Smooth muscle cell (in vitro differentiated cells): ENCODE results near the gene EEFSEC. TPM values are rescaled to one million over a fixed set of nuclear protein-coding genes. Genes with fewer than 3 reads are reported as not detected.
"Not testable (repeated sequence)": the region's sequence is repeated elsewhere in the genome, so short reads cannot be mapped to it uniquely, and the experiment has no call there.

ENCODE experiments used
- DNase-seq: peaks from one replicate; lab custom pipeline; 2025; ENCODE audit not compliant: unreplicated experiment; lab: John Stamatoyannopoulos, UW
- H2AFZ ChIP-seq: fragments of 200-600 bp; sonication (generic); 2 replicates; pipeline ENCODE4 v1.6.0; 2016; ENCODE audit warnings: antibody characterized with exemption, low read depth, mild to moderate bottlenecking
- H3F3A ChIP-seq: fragments of 200-600 bp; sonication (generic); 2 replicates; pipeline ENCODE4 v1.6.0; 2017; ENCODE audit warnings: antibody characterized with exemption, low read depth
- H3K27ac ChIP-seq: fragments of 200-600 bp; sonication (generic); 2 replicates; pipeline ENCODE4 v1.5.1; 2016; ENCODE audit warnings: low read depth, mild to moderate bottlenecking
- H3K27me3 ChIP-seq: fragments of 200-600 bp; sonication (generic); 2 replicates; pipeline ENCODE4 v1.6.1; 2016; ENCODE audit warnings: low read depth, mild to moderate bottlenecking
- H3K36me3 ChIP-seq: fragments of 200-600 bp; sonication (generic); 2 replicates; pipeline ENCODE4 v1.5.1; 2016; ENCODE audit warnings: low read depth
- H3K4me1 ChIP-seq: fragments of 200-600 bp; sonication (generic); 2 replicates; pipeline ENCODE4 v1.5.1; 2016; ENCODE audit warnings: low read depth
- H3K4me2 ChIP-seq: fragments of 200-600 bp; sonication (generic); 2 replicates; pipeline ENCODE4 v1.6.0; 2016; ENCODE audit warnings: mild to moderate bottlenecking
- H3K4me3 ChIP-seq: fragments of 200-600 bp; sonication (generic); 2 replicates; pipeline ENCODE4 v1.5.1; 2016; ENCODE audit warnings: mild to moderate bottlenecking
- H3K79me2 ChIP-seq: fragments of 200-600 bp; sonication (generic); 2 replicates; pipeline ENCODE4 v1.6.0; 2016; ENCODE audit warnings: low read depth, mild to moderate bottlenecking
- H3K9ac ChIP-seq: fragments of 200-600 bp; sonication (generic); 2 replicates; pipeline ENCODE4 v1.6.0; 2016; ENCODE audit warnings: low read depth
- H3K9me3 ChIP-seq: fragments of 200-600 bp; sonication (generic); replicated peaks from 2 replicates; pipeline ENCODE4 v1.5.1; 2016; ENCODE audit warnings: low read depth
- H4K20me1 ChIP-seq: fragments of 200-600 bp; sonication (generic); 2 replicates; pipeline ENCODE4 v1.6.0; 2016; ENCODE audit warnings: low read depth
- WGBS: methylation state at CpG from one replicate; pipeline ENCODE4 v1.1.7; 2016; ENCODE audit warnings: low lambda C conversion rate; 5-methylcytosine and 5-hydroxymethylcytosine counted together
- polyA plus RNA-seq: library from polyadenylated mRNA; unstranded; fragments of >200 nt; fragmentation: Nextera tagmentation; extraction: Ambion mirVana; gene quantifications from 2 replicates; pipeline ENCODE4 v1.2.1, GENCODE V29; 2016
- total RNA-seq: library from RNA; depleted of rRNA; stranded (reverse); fragments of >200 nt; gene quantifications from 2 replicates; pipeline ENCODE4 v1.2.3, GENCODE V29; 2014
- TF ChIP-seq, protein P1 (sequence below): fragments of 200-600 bp; sonication (generic); IDR thresholded peaks from 2 replicates; pipeline ENCODE4 v1.5.1; 2017; ENCODE audit warnings: borderline replicate concordance, mild to moderate bottlenecking, antibody characterized with exemption; ENCODE audit not compliant: insufficient read depth, poor library complexity, severe bottlenecking

EEFSEC gene
- total and polyA plus RNA-seq, 2 experiments from 2014 or later, result 12.4 to 17.1 TPM

DNA sequence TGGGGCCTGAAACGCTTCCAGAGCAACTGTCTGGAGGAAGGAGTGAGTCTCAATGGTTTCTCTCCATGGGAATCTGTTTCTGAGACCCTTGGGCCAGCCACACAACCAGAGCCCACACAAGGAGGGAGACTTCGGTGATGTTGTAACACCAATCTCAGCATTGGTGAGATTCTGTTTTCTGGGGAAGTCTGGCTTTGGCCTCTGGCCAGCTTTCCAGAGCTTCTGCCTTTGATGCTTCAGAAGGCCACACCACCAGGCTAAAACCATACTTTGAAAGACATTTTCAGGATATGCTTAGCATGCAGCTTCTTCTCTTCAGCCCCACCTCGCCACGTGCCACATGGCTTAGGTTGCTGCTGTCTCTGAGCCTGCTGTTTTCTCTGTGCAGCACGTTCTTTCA lies 3.6 kb upstream of the EEFSEC start:
- H3F3A ChIP-seq, result peaks cover 6% of the 10 kb centered on the region
- TF ChIP-seq, protein P1, sequence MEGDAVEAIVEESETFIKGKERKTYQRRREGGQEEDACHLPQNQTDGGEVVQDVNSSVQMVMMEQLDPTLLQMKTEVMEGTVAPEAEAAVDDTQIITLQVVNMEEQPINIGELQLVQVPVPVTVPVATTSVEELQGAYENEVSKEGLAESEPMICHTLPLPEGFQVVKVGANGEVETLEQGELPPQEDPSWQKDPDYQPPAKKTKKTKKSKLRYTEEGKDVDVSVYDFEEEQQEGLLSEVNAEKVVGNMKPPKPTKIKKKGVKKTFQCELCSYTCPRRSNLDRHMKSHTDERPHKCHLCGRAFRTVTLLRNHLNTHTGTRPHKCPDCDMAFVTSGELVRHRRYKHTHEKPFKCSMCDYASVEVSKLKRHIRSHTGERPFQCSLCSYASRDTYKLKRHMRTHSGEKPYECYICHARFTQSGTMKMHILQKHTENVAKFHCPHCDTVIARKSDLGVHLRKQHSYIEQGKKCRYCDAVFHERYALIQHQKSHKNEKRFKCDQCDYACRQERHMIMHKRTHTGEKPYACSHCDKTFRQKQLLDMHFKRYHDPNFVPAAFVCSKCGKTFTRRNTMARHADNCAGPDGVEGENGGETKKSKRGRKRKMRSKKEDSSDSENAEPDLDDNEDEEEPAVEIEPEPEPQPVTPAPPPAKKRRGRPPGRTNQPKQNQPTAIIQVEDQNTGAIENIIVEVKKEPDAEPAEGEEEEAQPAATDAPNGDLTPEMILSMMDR, result no peak
- H3K9me3 ChIP-seq, result no peaks in the 10 kb centered on the region
- 71% methylated on average over 5 of the region's 5 CpGs for WGBS
- no peaks in the 10 kb centered on the region for H4K20me1 ChIP-seq
- no peak overlapping the region for H3K27ac ChIP-seq
- H3K9ac ChIP-seq, result no peak overlapping the region
- H3K4me2 ChIP-seq, result no peak overlapping the region
- no peaks in the 10 kb centered on the region for H3K36me3 ChIP-seq
- no peak overlapping the region for H3K4me3 ChIP-seq
- H2AFZ ChIP-seq, result no peak overlapping the region
- peaks cover 7% of the 10 kb centered on the region for H3K4me1 ChIP-seq
- no peaks in the 10 kb centered on the region for H3K27me3 ChIP-seq
- DNase-seq, result no peak
- H3K79me2 ChIP-seq, result peaks cover 1% of the 10 kb centered on the region

DNA sequence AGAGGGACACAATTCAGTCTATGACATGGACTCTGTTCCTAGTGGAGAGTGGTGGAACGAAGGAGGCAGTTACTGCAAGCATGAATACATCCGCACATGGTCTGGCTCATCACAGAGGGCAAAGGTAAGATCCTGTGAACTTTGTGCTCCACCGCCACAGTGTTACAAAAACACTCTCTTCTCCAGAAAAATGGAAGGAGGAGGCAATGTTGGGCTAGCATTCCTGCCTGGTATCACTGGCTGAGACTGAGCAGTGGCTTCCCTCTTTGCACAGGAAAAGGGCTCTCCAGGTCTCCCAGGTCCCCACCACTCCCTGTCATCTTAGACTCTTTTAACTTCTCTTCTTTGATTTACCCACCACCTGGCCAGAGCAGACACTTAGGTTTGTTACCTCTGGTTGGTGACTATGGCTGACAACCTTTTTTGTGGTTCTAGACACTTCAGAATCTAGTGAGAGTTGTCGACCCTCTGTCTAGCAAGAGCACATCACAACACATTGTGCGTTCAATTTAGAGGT lies 1.5 kb upstream of the EEFSEC start:
- TF ChIP-seq, protein P1, result no peak
- Histone ChIP-seq H3K79me2 (peaks cover 11% of the 10 kb centered on the region), H3F3A (peaks cover 6% of the 10 kb centered on the region), H3K36me3 (peaks cover under 1% of the 10 kb centered on the region), H3K27me3 (no peaks in the 10 kb centered on the region), H2AFZ (peak overlapping the region; percentile 51), H3K4me3 (no peak overlapping the region), H3K9ac (no peak overlapping the region), H4K20me1 (no peaks in the 10 kb centered on the region), H3K4me1 (peaks cover 7% of the 10 kb centered on the region), H3K9me3 (no peaks in the 10 kb centered on the region), H3K4me2 (no peak overlapping the region), H3K27ac (no peak overlapping the region)
- no peak for DNase-seq
- WGBS, result 92% methylated on average over 5 of the region's 5 CpGs

DNA sequence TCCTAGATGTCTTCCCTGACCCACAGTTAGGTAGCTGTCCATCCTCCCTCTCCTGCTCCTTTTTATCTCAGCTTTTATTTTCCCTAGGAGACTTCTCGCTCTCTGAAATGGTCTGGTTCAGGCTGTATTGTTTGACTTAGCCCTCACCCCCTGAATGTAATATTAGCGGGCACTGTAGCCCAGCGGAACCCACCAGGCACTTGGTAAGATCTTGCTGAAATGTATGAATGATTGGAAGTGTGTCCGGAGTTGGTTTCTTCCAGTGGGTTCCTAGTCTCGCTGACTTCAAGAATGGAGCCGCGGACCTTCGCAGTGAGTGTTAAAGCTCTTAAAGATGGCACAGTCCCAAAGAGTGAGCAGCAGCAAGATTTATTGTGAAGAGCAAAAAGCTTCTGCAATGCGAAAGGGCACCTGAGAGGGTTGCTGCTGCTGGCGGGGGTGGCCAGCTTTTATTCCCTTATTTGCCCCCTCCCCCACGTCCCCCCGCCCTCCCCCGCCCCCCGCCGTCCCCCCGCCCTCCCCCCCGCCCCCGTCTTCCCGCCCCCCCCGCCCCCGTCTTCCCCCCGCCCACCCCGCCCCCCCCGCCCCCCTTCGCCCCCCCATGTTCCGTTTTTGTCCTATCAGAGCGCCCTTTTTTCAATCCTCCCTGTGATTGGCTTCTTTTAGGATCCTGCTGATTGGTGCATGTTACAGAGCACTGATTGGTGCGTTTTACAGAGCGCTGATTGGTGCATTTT lies 694 bp upstream of the EEFSEC start:
- H3K4me2 ChIP-seq, result peak overlapping the region; percentile 87
- H2AFZ ChIP-seq, result peak overlapping the region; percentile 89
- no peak for DNase-seq
- H3K79me2 ChIP-seq, result peaks cover 11% of the 10 kb centered on the region
- peaks cover 8% of the 10 kb centered on the region for H3K36me3 ChIP-seq
- H3K4me3 ChIP-seq, result peak overlapping the region; percentile 74
- TF ChIP-seq, protein P1, result no peak
- H3F3A ChIP-seq, result peaks cover 6% of the 10 kb centered on the region
- no peaks in the 10 kb centered on the region for H3K9me3 ChIP-seq
- 52% methylated on average over 16 of the region's 29 CpGs for WGBS
- no peak overlapping the region for H3K27ac ChIP-seq
- H4K20me1 ChIP-seq, result no peaks in the 10 kb centered on the region
- H3K27me3 ChIP-seq, result no peaks in the 10 kb centered on the region
- no peak overlapping the region for H3K9ac ChIP-seq
- H3K4me1 ChIP-seq, result peaks cover 7% of the 10 kb centered on the region

DNA sequence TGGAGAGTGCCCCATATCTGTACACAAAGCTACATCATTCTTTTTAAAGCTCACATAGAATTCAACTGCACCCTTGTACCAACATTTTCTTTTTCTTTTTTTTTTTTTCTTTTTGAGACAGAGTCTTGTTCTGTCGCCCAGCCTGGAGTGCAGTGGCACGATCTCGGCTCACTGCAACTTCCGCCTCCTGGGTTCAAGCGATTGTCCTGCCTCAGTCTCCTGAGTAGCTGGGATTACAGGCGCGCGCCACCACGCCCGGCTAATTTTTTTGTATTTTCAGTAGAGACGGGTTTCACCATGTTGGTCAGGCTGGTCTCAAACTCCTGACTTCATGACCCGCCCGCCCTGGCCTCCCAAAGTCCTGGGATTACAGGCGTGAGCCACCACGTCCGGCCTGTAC lies 1.1 kb downstream of the EEFSEC start:
- not testable (repeated sequence) for DNase-seq, H4K20me1 ChIP-seq, H3F3A ChIP-seq, H3K9me3 ChIP-seq, H3K27me3 ChIP-seq, H3K27ac ChIP-seq, H3K4me1 ChIP-seq, H3K36me3 ChIP-seq
- Histone ChIP-seq H3K79me2 (peaks cover 11% of the 10 kb centered on the region), H3K9ac (peak overlapping the region; percentile 60), H3K4me2 (peak overlapping the region; percentile 87), H3K4me3 (peak overlapping the region; percentile 74), H2AFZ (peak overlapping the region; percentile 89)
- 93% methylated on average over 16 of the region's 16 CpGs for WGBS
